Hindlimb muscle (tissue), 1 donor: ENCODE results near the gene SMPDL3A. TPM values are rescaled to one million over a fixed set of nuclear protein-coding genes. Genes with fewer than 3 reads are reported as not detected.

Source experiments
- polyA plus RNA-seq: library from polyadenylated mRNA; unstranded; fragments of 120-200 nt; gene quantifications from one replicate; pipeline ENCODE4 v1.2.1, GENCODE V29; 2013; ENCODE audit not compliant: insufficient read length

SMPDL3A gene
- polyA plus RNA-seq, 1 donor = 16.0 TPM

Other genes with a start within 250 kb of the SMPDL3A start
- gene PKIB, start 178.9 kb upstream of the SMPDL3A start, polyA plus RNA-seq = 0.44 TPM
- 0.39 TPM for gene FABP7, start 9.5 kb upstream of the SMPDL3A start, polyA plus RNA-seq
- gene CLVS2, start 207.0 kb downstream of the SMPDL3A start, polyA plus RNA-seq = 0.04 TPM